ENCODE results near the gene ANKRD50.

Gene ANKRD50

DNA sequence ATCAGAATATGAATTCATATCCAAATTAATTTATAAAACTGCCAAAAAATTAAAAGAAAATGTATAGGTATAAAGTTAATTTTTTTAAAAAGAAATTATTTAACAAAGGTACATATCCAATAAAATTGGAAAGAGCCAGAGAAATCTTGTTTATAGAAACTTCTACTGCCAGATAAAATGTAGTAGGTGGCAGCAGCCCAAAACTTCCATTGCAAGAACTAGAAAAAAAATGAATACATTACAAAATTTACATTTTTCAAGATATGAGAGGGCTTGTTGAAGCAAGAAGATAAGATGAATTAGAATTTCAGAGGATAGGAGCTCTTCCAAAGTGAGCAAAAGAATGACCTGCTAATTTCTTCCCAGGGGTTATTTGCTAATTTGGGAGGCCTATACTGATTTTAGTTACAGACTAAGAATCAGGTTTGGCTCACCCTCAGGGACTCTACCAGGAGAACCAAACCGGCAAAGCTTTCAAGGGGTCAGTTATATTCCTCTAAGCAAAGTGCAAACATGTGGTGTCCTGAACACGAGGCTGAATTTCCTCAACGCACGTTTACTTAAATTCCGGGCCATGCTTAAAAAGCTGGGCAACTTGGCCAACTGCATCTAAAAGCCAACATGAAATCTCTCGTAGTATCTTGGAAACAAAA, 17.5 kb downstream of the ANKRD50 start:
- no peak overlapping the region for H3K4me3 ChIP-seq (ENCODE audit: low read depth, low read length)
- TF ChIP-seq, protein P1, sequence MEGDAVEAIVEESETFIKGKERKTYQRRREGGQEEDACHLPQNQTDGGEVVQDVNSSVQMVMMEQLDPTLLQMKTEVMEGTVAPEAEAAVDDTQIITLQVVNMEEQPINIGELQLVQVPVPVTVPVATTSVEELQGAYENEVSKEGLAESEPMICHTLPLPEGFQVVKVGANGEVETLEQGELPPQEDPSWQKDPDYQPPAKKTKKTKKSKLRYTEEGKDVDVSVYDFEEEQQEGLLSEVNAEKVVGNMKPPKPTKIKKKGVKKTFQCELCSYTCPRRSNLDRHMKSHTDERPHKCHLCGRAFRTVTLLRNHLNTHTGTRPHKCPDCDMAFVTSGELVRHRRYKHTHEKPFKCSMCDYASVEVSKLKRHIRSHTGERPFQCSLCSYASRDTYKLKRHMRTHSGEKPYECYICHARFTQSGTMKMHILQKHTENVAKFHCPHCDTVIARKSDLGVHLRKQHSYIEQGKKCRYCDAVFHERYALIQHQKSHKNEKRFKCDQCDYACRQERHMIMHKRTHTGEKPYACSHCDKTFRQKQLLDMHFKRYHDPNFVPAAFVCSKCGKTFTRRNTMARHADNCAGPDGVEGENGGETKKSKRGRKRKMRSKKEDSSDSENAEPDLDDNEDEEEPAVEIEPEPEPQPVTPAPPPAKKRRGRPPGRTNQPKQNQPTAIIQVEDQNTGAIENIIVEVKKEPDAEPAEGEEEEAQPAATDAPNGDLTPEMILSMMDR (IDR thresholded peaks at IDR 0.05; ENCODE audit: borderline replicate concordance, insufficient read depth, low read depth, low read length): no peak

DNA sequence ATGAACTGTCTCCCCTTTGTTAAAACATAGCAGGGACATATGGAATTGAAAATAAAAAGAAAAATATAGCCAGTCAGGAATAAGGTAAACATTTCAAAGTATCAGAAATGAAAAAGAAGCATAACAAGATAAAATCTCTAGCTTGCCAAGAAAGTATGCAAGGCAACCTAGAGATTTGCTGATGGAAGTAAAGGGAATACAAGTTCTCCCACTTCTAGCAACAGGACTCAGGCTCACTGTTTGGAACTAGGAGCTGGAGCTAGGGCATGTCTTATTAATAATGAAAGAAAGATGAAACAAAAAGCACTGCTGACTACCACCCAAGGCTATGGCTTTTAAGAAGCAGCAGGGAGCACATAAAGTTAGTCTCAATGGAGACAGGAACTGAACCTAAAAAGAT, 18.2 kb downstream of the ANKRD50 start:
- TF ChIP-seq, protein P1 (IDR thresholded peaks at IDR 0.05; ENCODE audit: borderline replicate concordance, insufficient read depth, low read depth, low read length): no peak
- H3K4me3 ChIP-seq (ENCODE audit: low read depth, low read length): no peak overlapping the region

DNA sequence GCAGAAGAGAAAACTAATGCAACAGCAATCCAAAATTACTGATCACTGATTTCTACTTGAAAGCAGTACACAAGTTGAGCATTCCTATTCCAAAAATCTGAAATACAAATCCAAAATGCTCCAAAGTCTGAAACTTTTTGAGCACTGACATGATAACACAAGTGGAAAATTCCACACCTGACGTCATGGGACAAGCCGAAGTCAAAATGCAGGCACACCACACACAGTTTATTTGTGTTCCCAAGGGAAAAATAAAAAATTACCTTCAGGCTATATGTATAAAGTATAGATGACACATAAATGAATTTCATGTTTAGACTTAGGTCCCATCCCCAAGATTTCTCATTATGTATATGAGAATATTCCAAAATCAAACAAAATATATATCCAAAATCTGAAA, 20.7 kb downstream of the ANKRD50 start:
- TF ChIP-seq, protein P1 (IDR thresholded peaks at IDR 0.05; ENCODE audit: borderline replicate concordance, insufficient read depth, low read depth, low read length): no peak
- H3K4me3 ChIP-seq (ENCODE audit: low read depth, low read length): no peak overlapping the region

DNA sequence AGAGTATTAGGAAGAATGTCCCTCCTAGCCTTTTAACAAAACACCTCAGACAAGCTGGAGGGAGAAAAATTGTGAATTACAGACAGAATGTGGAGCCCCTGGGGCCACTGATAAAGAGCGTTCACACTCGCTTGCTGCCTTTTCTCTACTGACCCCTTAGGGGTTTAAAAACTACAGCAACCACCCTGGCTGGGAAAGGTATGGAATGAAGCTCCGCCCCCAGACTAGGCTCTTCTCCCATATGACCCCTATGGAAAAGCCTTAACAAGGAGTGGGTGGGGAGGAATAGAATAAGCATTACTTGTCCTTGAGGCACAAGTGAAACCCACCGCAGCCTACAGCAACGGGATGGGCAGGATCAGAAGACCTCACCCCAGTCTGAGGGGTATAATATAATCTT, 26.3 kb downstream of the ANKRD50 start:
- H3K4me3 ChIP-seq (ENCODE audit: low read depth, low read length): no peak overlapping the region

DNA sequence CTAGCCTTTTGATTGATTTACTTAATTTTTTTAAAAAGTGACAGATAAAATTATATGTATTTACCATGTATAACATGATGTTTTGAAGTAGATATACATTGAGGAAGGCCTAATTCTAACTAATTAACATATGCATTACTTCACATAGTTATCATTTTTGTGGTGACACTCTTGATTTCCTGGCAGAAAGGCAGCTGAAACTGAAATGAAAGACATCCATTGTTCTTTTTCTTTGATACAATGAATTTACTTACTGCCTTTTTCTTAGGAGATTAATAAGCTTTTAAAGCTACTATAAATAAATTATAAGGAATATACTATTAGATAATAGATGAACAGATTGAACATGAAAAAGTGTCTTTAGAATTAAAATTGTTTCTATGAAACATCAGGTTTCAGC, 26.7 kb downstream of the ANKRD50 start:
- TF ChIP-seq, protein P1 (IDR thresholded peaks at IDR 0.05; ENCODE audit: borderline replicate concordance, insufficient read depth, low read depth, low read length): no peak
- no peak overlapping the region for H3K4me3 ChIP-seq (ENCODE audit: low read depth, low read length)

More for the DNA sequence above, 26.3 kb downstream of the ANKRD50 start:
- TF ChIP-seq, protein P1 (IDR thresholded peaks at IDR 0.05; ENCODE audit: borderline replicate concordance, insufficient read depth, low read depth, low read length): no peak

DNA sequence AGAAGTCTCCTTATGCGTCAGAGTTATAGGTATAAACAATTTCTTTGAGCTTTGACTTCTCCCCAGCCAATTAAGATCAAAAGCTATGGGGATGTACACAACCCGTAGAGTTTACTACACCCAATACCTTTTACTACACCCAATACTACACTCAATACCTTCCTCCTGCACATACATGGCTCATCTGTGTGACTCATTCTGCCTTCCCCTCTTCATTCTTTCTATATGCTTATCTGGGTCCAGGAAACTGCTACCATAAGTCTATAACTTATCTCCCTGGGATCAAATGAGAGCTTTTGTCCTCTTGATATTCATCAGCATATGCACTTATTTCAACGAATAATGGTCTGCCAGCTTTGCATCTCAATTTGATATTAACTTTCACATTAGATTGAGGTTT, 28.2 kb downstream of the ANKRD50 start:
- no peak overlapping the region for H3K4me3 ChIP-seq (ENCODE audit: low read depth, low read length)
- TF ChIP-seq, protein P1 (IDR thresholded peaks at IDR 0.05; ENCODE audit: borderline replicate concordance, insufficient read depth, low read depth, low read length): no peak

DNA sequence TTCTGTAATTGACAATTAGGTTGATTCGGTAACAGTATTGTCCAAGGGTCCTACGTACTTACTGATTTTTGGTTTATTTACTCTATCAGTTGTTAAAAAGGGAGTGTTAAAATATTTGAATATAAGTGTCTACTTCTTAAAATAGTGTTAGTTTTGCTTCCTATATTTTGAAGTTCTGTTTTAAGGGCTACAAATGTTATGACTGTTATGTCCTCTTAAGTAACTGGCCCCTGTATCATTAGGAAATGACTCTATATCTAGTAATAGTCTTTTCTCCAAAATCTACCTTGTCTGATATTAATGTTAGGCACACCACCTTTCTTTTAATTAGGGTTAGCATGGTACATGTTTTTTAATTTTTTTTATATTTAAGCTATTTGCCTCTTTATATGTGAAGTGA, 30.1 kb downstream of the ANKRD50 start:
- H3K4me3 ChIP-seq (ENCODE audit: low read depth, low read length): no peak overlapping the region
- TF ChIP-seq, protein P1 (IDR thresholded peaks at IDR 0.05; ENCODE audit: borderline replicate concordance, insufficient read depth, low read depth, low read length): no peak

Data from GM12875 (cell line).